CD8-positive, alpha-beta memory T cell (primary cell): ENCODE data around the gene YWHAE. TPM values are rescaled to one million over a fixed set of nuclear protein-coding genes. Genes with fewer than 3 reads are reported as not detected.
"Not testable (repeated sequence)": the region's sequence is repeated elsewhere in the genome, so short reads cannot be mapped to it uniquely, and the experiment has no call there.

ENCODE experiments used
- CTCF ChIA-PET: fragments of 350-600 bp; sonication (Branson Sonifier 250); formaldehyde crosslinking; loops from one replicate; lab custom pipeline; 2021; ENCODE audit warnings: antibody characterized with exemption; lab: Charles Lee
- POLR2A ChIA-PET: fragments of 350-600 bp; sonication (Branson Sonifier 250); formaldehyde crosslinking; loops from one replicate; lab custom pipeline; 2021; ENCODE audit warnings: antibody characterized with exemption; lab: Charles Lee
- DNase-seq, 5 donors: peaks; one replicate each; pipeline versions ENCODE4 v3.0.0 to v3.0.0-alpha.2; 2020 to 2022; ENCODE audit warnings: mixed read lengths in 1 of 5
- H3K27ac ChIP-seq: one replicate; pipeline ENCODE4 v1.7.0; 2013; ENCODE audit warnings: low read depth, mild to moderate bottlenecking, low read length, moderate library complexity
- H3K27me3 ChIP-seq: 2 replicates; pipeline ENCODE4 v1.7.0; 2013; ENCODE audit warnings: low read length, mild to moderate bottlenecking; ENCODE audit not compliant: insufficient read depth, poor library complexity, severe bottlenecking
- H3K36me3 ChIP-seq: 2 replicates; pipeline ENCODE4 v1.7.0; 2013; ENCODE audit warnings: mild to moderate bottlenecking, low read length, moderate library complexity; ENCODE audit not compliant: insufficient read depth
- H3K4me1 ChIP-seq: 2 replicates; pipeline ENCODE4 v1.7.0; 2013; ENCODE audit warnings: mild to moderate bottlenecking, low read length, moderate library complexity; ENCODE audit not compliant: insufficient read depth
- H3K4me3 ChIP-seq: 2 replicates; pipeline ENCODE4 v1.7.0; 2013; ENCODE audit warnings: mild to moderate bottlenecking, low read length
- H3K9me3 ChIP-seq: 2 replicates; pipeline ENCODE4 v1.7.0; 2013; ENCODE audit warnings: mild to moderate bottlenecking, low read length
- H3K27ac Mint-ChIP-seq, 8 donors: one replicate each; pipeline ENCODE4 v1.8.0; 2020 to 2021; ENCODE audit warnings: mixed read lengths in 8 of 8, mild to moderate bottlenecking in 6 of 8, inconsistent platforms in 3 of 8, moderate library complexity in 3 of 8
- H3K27me3 Mint-ChIP-seq, 2 donors: one replicate each; pipeline ENCODE4 v1.8.0; 2020 to 2021; ENCODE audit warnings: mixed read lengths in 2 of 2, mild to moderate bottlenecking in 1 of 2, moderate library complexity in 1 of 2
- H3K36me3 Mint-ChIP-seq, 3 donors: one replicate each; pipeline ENCODE4 v1.8.0; 2020 to 2021; ENCODE audit warnings: mixed read lengths in 3 of 3, inconsistent platforms in 1 of 3, mild to moderate bottlenecking in 1 of 3
- H3K4me1 Mint-ChIP-seq, 3 donors: one replicate each; pipeline ENCODE4 v1.8.0; 2020 to 2021; ENCODE audit warnings: mixed read lengths in 3 of 3, inconsistent platforms in 1 of 3, mild to moderate bottlenecking in 1 of 3
- H3K4me3 Mint-ChIP-seq, 7 donors: one replicate each; pipeline ENCODE4 v1.8.0; 2020 to 2021; ENCODE audit warnings: mixed read lengths in 7 of 7, mild to moderate bottlenecking in 6 of 7, moderate library complexity in 4 of 7, inconsistent platforms in 2 of 7
- H3K9me3 Mint-ChIP-seq, 5 donors: one replicate each; pipeline ENCODE4 v1.8.0; 2020 to 2022; ENCODE audit warnings: mixed read lengths in 5 of 5, mild to moderate bottlenecking in 3 of 5, moderate library complexity in 2 of 5, inconsistent platforms in 1 of 5
- polyA plus RNA-seq: library from polyadenylated mRNA; unstranded; fragments of 300-500 nt; fragmentation: Illumina TruSeq; gene quantifications from one replicate; pipeline ENCODE4 v1.2.3, GENCODE V29; 2021
- total RNA-seq, 2 experiments: library from RNA; stranded (reverse); gene quantifications; one replicate each; pipeline ENCODE4 v1.2.3, GENCODE V29; 2021

Gene YWHAE
- total and polyA plus RNA-seq, 3 experiments from 2014 or later = 44.0 to 596 (median 579) TPM

- Histone ChIP-seq H3K4me1 (no peaks in the 10 kb centered on the region), H3K4me3 (no peak overlapping the region), H3K9me3 (no peaks in the 10 kb centered on the region), H3K27ac (no peak overlapping the region), H3K27me3 (no peaks in the 10 kb centered on the region), H3K36me3 (no peaks in the 10 kb centered on the region)
- CTCF ChIA-PET = no interaction called here
- peaks cover 0 to 2% (median 0%) of the 10 kb centered on the region in 3 donors for H3K36me3 Mint-ChIP-seq
- H3K9me3 Mint-ChIP-seq = no peaks in the 10 kb centered on the region
- POLR2A ChIA-PET = no interaction called here
- DNase-seq = no peak
- no peak overlapping the region for H3K4me3 Mint-ChIP-seq
- H3K27me3 Mint-ChIP-seq = no peaks in the 10 kb centered on the region
- H3K4me1 Mint-ChIP-seq = peaks cover 0 to 6% (median 0%) of the 10 kb centered on the region in 3 donors
- H3K27ac Mint-ChIP-seq = peak overlapping the region in 1 of 8 donors; percentile 33
These were observed 12.4 kb upstream of the YWHAE start for GRCh38 chr17:1412185-1413110.

GRCh38 chr17:1402262-1402586 lies 2.2 kb upstream of the YWHAE start:
- Histone ChIP-seq H3K36me3 (no peaks in the 10 kb centered on the region), H3K9me3 (no peaks in the 10 kb centered on the region), H3K4me1 (peaks cover 14% of the 10 kb centered on the region), H3K27me3 (no peaks in the 10 kb centered on the region), H3K4me3 (no peak overlapping the region), H3K27ac (no peak overlapping the region)
- ChIA-PET CTCF (no interaction called here), POLR2A (no interaction called here)
- peaks cover 17 to 22% (median 19%) of the 10 kb centered on the region in 3 donors for H3K4me1 Mint-ChIP-seq
- H3K27me3 Mint-ChIP-seq = peaks cover 0 to 5% of the 10 kb centered on the region in 2 donors
- DNase-seq = no peak
- H3K36me3 Mint-ChIP-seq = peaks cover 0 to 19% (median 2%) of the 10 kb centered on the region in 3 donors
- H3K27ac Mint-ChIP-seq = peak overlapping the region in 1 of 8 donors; percentile 36
- H3K4me3 Mint-ChIP-seq = peak overlapping the region in 1 of 7 donors; percentile 37
- peaks cover 0 to 3% (median 0%) of the 10 kb centered on the region in 5 donors for H3K9me3 Mint-ChIP-seq

GRCh38 chr17:1398931-1399678 lies 917 bp downstream of the YWHAE start:
- Mint-ChIP-seq H3K36me3 (peaks cover 0 to 29% (median 2%) of the 10 kb centered on the region in 3 donors), H3K4me3 (peak overlapping the region; percentile 97 to 100 (median 99)), H3K27ac (peak overlapping the region; percentile 96 to 99 (median 98)), H3K4me1 (peaks cover 38 to 52% (median 47%) of the 10 kb centered on the region in 3 donors), H3K27me3 (peaks cover 0 to 5% of the 10 kb centered on the region in 2 donors), H3K9me3 (peaks cover 0 to 3% (median 0%) of the 10 kb centered on the region in 5 donors)
- peak overlapping the region; percentile 63 for H3K27ac ChIP-seq
- H3K4me1 ChIP-seq = peaks cover 44% of the 10 kb centered on the region
- H3K36me3 ChIP-seq = no peaks in the 10 kb centered on the region
- peak overlapping the region; percentile 98 for H3K4me3 ChIP-seq
- H3K9me3 ChIP-seq = no peaks in the 10 kb centered on the region
- ChIA-PET POLR2A (interaction anchor here (0.5 to 2.1 kb wide), 5 partner anchors 34 to 117 kb away, joined by 3 to 16 read pairs (median 4); partner anchors contain the start of genes CRK and INPP5K), CTCF (interaction anchor here (1.1 to 2.2 kb wide), 4 partner anchors 7 to 117 kb away, joined by 3 to 7 read pairs (median 5); partner anchors contain the start of gene INPP5K)
- no peaks in the 10 kb centered on the region for H3K27me3 ChIP-seq
- peak in 2 of 5 donors; percentile 31 to 48 for DNase-seq

DNA sequence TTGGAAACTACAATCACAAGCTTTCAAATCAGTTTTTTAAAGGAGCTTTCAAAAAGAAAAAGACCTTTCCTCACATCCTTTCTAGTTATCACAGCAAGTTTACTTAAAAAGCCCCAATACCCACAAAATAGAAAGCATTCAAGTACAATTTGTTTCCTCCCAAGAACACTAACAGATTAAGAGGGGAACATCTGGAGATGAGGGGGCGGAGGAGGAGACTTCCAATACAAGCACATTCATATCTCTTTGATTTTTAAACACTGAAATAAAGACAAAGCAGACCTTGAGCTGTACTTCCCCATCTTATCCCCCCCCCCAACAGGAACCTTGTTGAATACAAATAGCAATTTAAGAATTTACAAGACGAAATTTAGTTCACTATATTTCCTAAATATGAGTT lies 2.0 kb downstream of the YWHAE start:
- DNase-seq = no peak
- H3K9me3 ChIP-seq = no peaks in the 10 kb centered on the region
- H3K4me1 ChIP-seq = peaks cover 54% of the 10 kb centered on the region
- Mint-ChIP-seq H3K4me3 (peak overlapping the region; percentile 97 to 100 (median 99)), H3K27me3 (peaks cover 0 to 5% of the 10 kb centered on the region in 2 donors), H3K4me1 (peaks cover 49 to 63% (median 58%) of the 10 kb centered on the region in 3 donors), H3K27ac (peak overlapping the region; percentile 55 to 99 (median 98)), H3K9me3 (peaks cover 0 to 3% (median 0%) of the 10 kb centered on the region in 5 donors), H3K36me3 (peaks cover 0 to 34% (median 2%) of the 10 kb centered on the region in 3 donors)
- peak overlapping the region; percentile 18 for H3K27ac ChIP-seq
- H3K27me3 ChIP-seq = no peaks in the 10 kb centered on the region
- ChIA-PET POLR2A (no interaction called here), CTCF (interaction anchor here (0.7 to 1.5 kb wide), 3 partner anchors 21 to 275 kb away, joined by 3 to 8 read pairs (median 3); no protein-coding TSS in a partner anchor)
- no peaks in the 10 kb centered on the region for H3K36me3 ChIP-seq
- H3K4me3 ChIP-seq = peak overlapping the region; percentile 98

- H3K27me3 ChIP-seq, H3K27ac ChIP-seq, DNase-seq, H3K4me3 ChIP-seq, H3K9me3 Mint-ChIP-seq, H3K9me3 ChIP-seq, H3K27me3 Mint-ChIP-seq, H3K36me3 ChIP-seq: not testable (repeated sequence)
- peaks cover 0 to 38% (median 2%) of the 10 kb centered on the region in 3 donors for H3K36me3 Mint-ChIP-seq
- H3K4me1 Mint-ChIP-seq = peaks cover 63 to 82% (median 76%) of the 10 kb centered on the region in 3 donors
- peak overlapping the region in 6 of 7 donors; percentile 10 to 56 (median 44) for H3K4me3 Mint-ChIP-seq
- ChIA-PET POLR2A (interaction anchor here (0.8 to 0.9 kb wide), 2 partner anchors 21 to 120 kb away, joined by 3 to 4 read pairs; partner anchors contain the start of gene INPP5K), CTCF (interaction anchor here (1.1 to 1.2 kb wide), 2 partner anchors 18 to 30 kb away, joined by 3 to 4 read pairs; no protein-coding TSS in a partner anchor)
- H3K4me1 ChIP-seq = peaks cover 73% of the 10 kb centered on the region
- H3K27ac Mint-ChIP-seq = peak overlapping the region in 6 of 8 donors; percentile 41 to 99 (median 88)
These were observed 4.0 kb downstream of the YWHAE start for GRCh38 chr17:1395876-1396665.

DNA sequence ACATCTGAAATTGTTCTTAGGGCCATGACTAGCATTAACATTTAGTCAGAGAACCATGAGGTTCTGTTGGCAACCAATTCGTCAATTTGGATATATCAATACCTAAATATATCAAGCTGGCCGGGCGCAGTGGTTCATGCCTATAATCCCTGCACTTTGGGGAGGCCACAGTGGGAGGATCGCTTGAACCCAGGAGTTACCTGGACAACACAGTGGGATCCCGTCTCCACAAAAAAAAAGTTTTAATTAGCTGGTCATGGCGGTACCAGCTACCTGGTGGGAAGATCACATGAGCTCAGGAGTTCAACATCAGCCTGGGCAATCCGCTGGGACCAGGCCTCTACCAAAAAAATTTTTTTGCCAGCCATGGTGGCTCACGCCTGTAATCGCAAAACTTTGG lies 8.4 kb downstream of the YWHAE start:
- CTCF ChIA-PET = interaction anchor here (1.2 to 3.4 kb wide), 7 partner anchors 8 to 124 kb away, joined by 3 to 16 read pairs (median 4); partner anchors contain the start of gene YWHAE
- POLR2A ChIA-PET = interaction anchor here (1.5 kb wide), 1 partner anchor 26 kb away, joined by 4 read pairs; no protein-coding TSS in a partner anchor
- no peaks in the 10 kb centered on the region for H3K9me3 ChIP-seq
- Mint-ChIP-seq H3K4me3 (peak overlapping the region in 2 of 7 donors; percentile 26 to 46), H3K36me3 (peaks cover 0 to 18% (median 0%) of the 10 kb centered on the region in 3 donors), H3K27me3 (no peaks in the 10 kb centered on the region), H3K4me1 (peaks cover 69 to 92% (median 85%) of the 10 kb centered on the region in 3 donors), H3K27ac (peak overlapping the region in 3 of 8 donors; percentile 12 to 66 (median 63)), H3K9me3 (no peaks in the 10 kb centered on the region)
- no peak overlapping the region for H3K4me3 ChIP-seq
- H3K27me3 ChIP-seq = no peaks in the 10 kb centered on the region
- H3K27ac ChIP-seq = no peak overlapping the region
- H3K4me1 ChIP-seq = peaks cover 91% of the 10 kb centered on the region
- H3K36me3 ChIP-seq = no peaks in the 10 kb centered on the region
- DNase-seq = no peak
